Natural killer cell (primary cell): ENCODE data around the gene ULBP1. TPM values are rescaled to one million over a fixed set of nuclear protein-coding genes. Genes with fewer than 3 reads are reported as not detected.
"Not testable (repeated sequence)": the region's sequence is repeated elsewhere in the genome, so short reads cannot be mapped to it uniquely, and the experiment has no call there.

ENCODE experiments used
- ATAC-seq, 3 donors: fragments of 150-1000 bp in 2 of 3; fragments of 200-7000 bp in 1 of 3; cut with Tn5 transposase; 1 replicate in 1 of 3; 2 replicates in 2 of 3; pipeline ENCODE4 v1.10.0; 2021; ENCODE audit warnings: mild to moderate bottlenecking in 2 of 3, moderate library complexity in 2 of 3
- DNase-seq, 2 donors: peaks; one replicate each; pipeline versions ENCODE4 v3.0.0 to v3.0.0-alpha.2; 2013 to 2021; ENCODE audit warnings: mixed read lengths in 1 of 2
- H3K27ac ChIP-seq: one replicate; pipeline ENCODE4 v1.5.1; 2013; ENCODE audit warnings: mild to moderate bottlenecking, low read length
- H3K27me3 ChIP-seq: one replicate; pipeline ENCODE4 v1.6.1; 2013; ENCODE audit warnings: low read length; ENCODE audit not compliant: control insufficient read depth, insufficient read depth
- H3K36me3 ChIP-seq: one replicate; pipeline ENCODE4 v1.6.1; 2013; ENCODE audit warnings: low read length; ENCODE audit not compliant: control insufficient read depth, insufficient read depth
- H3K4me1 ChIP-seq: one replicate; pipeline ENCODE4 v1.6.1; 2013; ENCODE audit warnings: low read length; ENCODE audit not compliant: control insufficient read depth, insufficient read depth
- H3K4me3 ChIP-seq: one replicate; pipeline ENCODE4 v1.5.1; 2013; ENCODE audit warnings: low read length
- H3K9me3 ChIP-seq: one replicate; pipeline ENCODE4 v1.6.1; 2013; ENCODE audit warnings: low read length; ENCODE audit not compliant: control insufficient read depth, insufficient read depth
- H3K27ac Mint-ChIP-seq, 2 donors: one replicate each; pipeline ENCODE4 v1.8.0; 2022; ENCODE audit warnings: mild to moderate bottlenecking in 2 of 2, mixed read lengths in 2 of 2, moderate library complexity in 1 of 2
- H3K27me3 Mint-ChIP-seq, 2 donors: one replicate each; pipeline ENCODE4 v1.8.0; 2022; ENCODE audit warnings: low read depth in 2 of 2, mixed read lengths in 2 of 2
- H3K36me3 Mint-ChIP-seq: one replicate; pipeline ENCODE4 v1.8.0; 2022; ENCODE audit warnings: mixed read lengths
- H3K4me1 Mint-ChIP-seq, 2 donors: one replicate each; pipeline ENCODE4 v1.8.0; 2022; ENCODE audit warnings: mixed read lengths in 2 of 2
- H3K4me3 Mint-ChIP-seq: one replicate; pipeline ENCODE4 v1.8.0; 2022; ENCODE audit warnings: mild to moderate bottlenecking, moderate library complexity, mixed read lengths
- H3K9me3 Mint-ChIP-seq, 2 donors: one replicate each; pipeline ENCODE4 v1.8.0; 2022; ENCODE audit warnings: mixed read lengths in 2 of 2
- WGBS: methylation state at CpG from one replicate; pipeline ENCODE4 v1.1.7; 2013; ENCODE audit warnings: missing lambda C conversion rate; ENCODE audit not compliant: insufficient coverage; 5-methylcytosine and 5-hydroxymethylcytosine counted together
- intact Hi-C: fragments of 100-400 bp; cut with micrococcal nuclease; formaldehyde crosslinking; loops from one replicate; pipeline ENCODE4 v1.14.2; 2022
- total RNA-seq, 4 donors: library from RNA; stranded (reverse); fragments of 120-200 nt in 1 of 4; gene quantifications; one replicate each; pipeline versions ENCODE4 v1.2.3 to v1.2.4, GENCODE V29; 2013 to 2022
- TF ChIP-seq, protein P1 (sequence below): fragments of 200-600 bp; IDR thresholded peaks from one replicate; pipeline ENCODE4 v1.8.0; 2022; ENCODE audit warnings: antibody characterized with exemption

The ULBP1 gene
- total RNA-seq, 3 donors from 2014 or later (not counting 1 experiment from before 2014, with no cell fraction given) = 0.18 to 0.23 TPM; not detected in 1

DNA sequence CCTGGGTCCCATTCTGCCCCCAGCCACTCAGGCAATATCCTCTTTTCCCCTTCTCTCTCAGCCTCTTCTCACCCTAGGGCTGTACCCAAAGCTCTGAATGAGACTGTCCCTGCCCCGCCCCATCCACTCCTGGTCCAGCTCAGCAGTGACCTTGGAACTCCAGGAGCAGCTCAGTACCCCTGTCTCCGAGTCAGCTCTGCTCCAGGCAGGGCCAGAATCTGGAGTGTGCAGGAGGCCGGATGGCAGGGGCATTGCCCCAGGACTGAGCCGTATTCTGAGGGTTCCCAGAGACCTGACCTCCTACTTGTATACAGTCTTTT, 38.9 kb upstream of the ULBP1 start:
- H3K9me3 Mint-ChIP-seq = no peaks in the 10 kb centered on the region
- H3K36me3 ChIP-seq = no peaks in the 10 kb centered on the region
- H3K4me1 ChIP-seq = peaks cover 28% of the 10 kb centered on the region
- peak in 1 of 2 donors; percentile 9 for DNase-seq
- no peak overlapping the region for H3K27ac ChIP-seq
- TF ChIP-seq, protein P1, sequence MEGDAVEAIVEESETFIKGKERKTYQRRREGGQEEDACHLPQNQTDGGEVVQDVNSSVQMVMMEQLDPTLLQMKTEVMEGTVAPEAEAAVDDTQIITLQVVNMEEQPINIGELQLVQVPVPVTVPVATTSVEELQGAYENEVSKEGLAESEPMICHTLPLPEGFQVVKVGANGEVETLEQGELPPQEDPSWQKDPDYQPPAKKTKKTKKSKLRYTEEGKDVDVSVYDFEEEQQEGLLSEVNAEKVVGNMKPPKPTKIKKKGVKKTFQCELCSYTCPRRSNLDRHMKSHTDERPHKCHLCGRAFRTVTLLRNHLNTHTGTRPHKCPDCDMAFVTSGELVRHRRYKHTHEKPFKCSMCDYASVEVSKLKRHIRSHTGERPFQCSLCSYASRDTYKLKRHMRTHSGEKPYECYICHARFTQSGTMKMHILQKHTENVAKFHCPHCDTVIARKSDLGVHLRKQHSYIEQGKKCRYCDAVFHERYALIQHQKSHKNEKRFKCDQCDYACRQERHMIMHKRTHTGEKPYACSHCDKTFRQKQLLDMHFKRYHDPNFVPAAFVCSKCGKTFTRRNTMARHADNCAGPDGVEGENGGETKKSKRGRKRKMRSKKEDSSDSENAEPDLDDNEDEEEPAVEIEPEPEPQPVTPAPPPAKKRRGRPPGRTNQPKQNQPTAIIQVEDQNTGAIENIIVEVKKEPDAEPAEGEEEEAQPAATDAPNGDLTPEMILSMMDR = no peak
- no peak overlapping the region for H3K4me3 Mint-ChIP-seq
- intact Hi-C loops = loop anchor here (5.0 kb wide), 1 partner anchor 93 kb away; no protein-coding TSS in a partner anchor
- WGBS = 90% methylated on average over 4 of the region's 4 CpGs
- peaks cover 16 to 33% of the 10 kb centered on the region in 2 donors for H3K4me1 Mint-ChIP-seq
- H3K36me3 Mint-ChIP-seq = no peaks in the 10 kb centered on the region
- H3K27me3 ChIP-seq = peaks cover 55% of the 10 kb centered on the region
- peaks cover 80 to 81% of the 10 kb centered on the region in 2 donors for H3K27me3 Mint-ChIP-seq
- no peak overlapping the region for H3K27ac Mint-ChIP-seq
- H3K9me3 ChIP-seq = no peaks in the 10 kb centered on the region
- no peak overlapping the region for H3K4me3 ChIP-seq
- no peak for ATAC-seq

DNA sequence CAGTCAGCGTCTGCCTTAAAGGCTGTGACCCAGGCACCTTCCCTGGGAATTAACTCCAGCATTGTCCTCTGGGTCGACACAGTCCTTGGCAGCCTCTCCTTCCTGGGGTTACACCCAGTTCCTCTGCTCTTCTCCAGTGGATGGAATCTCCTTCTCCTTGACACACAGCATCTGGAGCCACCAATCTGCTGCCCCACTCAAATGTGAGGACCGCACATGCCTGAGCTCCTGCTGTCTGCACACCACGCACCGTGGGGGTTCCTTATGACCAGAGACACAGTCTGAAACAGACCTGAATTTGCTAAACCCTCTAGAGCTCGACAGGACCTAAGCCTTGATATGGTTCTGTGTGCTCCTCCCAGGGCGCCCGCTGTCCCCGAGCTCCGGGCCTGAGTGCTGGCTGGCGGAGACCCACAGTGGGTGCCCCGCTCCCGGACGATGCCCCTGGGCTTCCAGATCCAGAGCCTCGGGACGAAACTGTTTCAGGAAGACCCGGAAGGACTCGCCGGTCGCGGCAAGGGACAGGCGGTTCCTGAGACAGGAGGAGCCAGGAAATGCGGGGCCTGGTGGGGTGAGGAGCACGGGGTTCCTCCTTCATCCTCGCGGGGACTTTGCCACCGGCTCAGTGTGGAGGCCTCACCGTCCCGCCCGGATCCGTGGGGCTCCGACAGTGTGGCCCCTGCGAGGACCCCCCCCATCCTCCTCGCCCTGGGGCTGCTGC, 38.3 kb upstream of the ULBP1 start:
- TF ChIP-seq, protein P1 = no peak
- Histone ChIP-seq H3K4me1 (peaks cover 28% of the 10 kb centered on the region), H3K36me3 (no peaks in the 10 kb centered on the region), H3K9me3 (no peaks in the 10 kb centered on the region), H3K4me3 (no peak overlapping the region), H3K27ac (no peak overlapping the region), H3K27me3 (peaks cover 55% of the 10 kb centered on the region)
- Mint-ChIP-seq H3K27me3 (peaks cover 78 to 81% of the 10 kb centered on the region in 2 donors), H3K4me3 (no peak overlapping the region), H3K36me3 (no peaks in the 10 kb centered on the region), H3K27ac (no peak overlapping the region), H3K9me3 (no peaks in the 10 kb centered on the region), H3K4me1 (peaks cover 16 to 33% of the 10 kb centered on the region in 2 donors)
- no peak for ATAC-seq
- peak; percentile 13 to 31 for DNase-seq
- intact Hi-C loops = loop anchor here (5.0 kb wide), 1 partner anchor 93 kb away; no protein-coding TSS in a partner anchor
- WGBS = 13% methylated on average over 34 of the region's 34 CpGs

DNA sequence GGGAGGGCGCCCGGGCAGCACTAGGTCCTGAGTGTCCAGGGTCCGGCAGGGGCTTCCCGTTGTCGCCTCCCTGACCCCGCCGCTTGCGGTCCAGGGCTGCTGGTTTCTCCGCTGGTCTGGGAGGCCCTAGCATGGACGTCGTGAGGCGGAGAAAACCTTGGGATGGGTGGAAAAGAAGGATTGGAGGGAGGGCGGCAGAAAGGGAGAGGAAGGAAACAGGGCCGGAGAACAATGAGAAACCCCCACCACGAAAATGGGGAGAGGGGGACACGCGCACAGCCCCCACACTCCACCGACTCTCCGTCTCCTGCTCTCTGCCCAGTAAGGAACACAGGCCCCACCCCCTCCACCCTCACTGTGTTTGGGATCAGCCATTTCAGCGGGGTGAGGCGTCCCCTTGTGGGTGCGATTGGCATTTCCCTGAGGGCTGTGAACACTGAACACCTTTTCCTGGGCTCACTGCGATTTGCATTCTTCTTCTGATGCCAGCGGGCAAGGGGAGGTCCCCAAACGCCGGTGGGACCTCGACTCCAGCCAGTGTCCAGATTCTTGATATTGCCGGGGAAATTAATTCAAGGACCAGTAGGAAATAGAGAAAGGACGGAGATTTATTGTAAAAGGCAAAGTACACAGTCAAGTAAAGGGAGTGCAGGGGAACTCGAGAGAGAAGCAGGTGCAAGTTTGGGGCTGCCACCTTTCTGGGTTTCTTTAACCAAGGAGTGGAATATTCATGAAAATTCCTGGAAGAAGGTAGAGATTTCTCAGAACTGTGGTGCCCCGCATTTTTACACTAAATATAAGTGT, 37.6 kb upstream of the ULBP1 start:
- peaks cover 76 to 81% of the 10 kb centered on the region in 2 donors for H3K27me3 Mint-ChIP-seq
- intact Hi-C loops = loop anchor here (5.0 kb wide), 1 partner anchor 94 kb away; no protein-coding TSS in a partner anchor
- Histone ChIP-seq H3K27me3 (peaks cover 55% of the 10 kb centered on the region), H3K4me1 (peaks cover 28% of the 10 kb centered on the region), H3K4me3 (no peak overlapping the region), H3K27ac (no peak overlapping the region), H3K9me3 (no peaks in the 10 kb centered on the region), H3K36me3 (no peaks in the 10 kb centered on the region)
- H3K9me3 Mint-ChIP-seq = no peaks in the 10 kb centered on the region
- H3K4me3 Mint-ChIP-seq = no peak overlapping the region
- ATAC-seq = peak; percentile 59 to 70 (median 70)
- no peaks in the 10 kb centered on the region for H3K36me3 Mint-ChIP-seq
- DNase-seq = peak; percentile 23 to 80
- H3K4me1 Mint-ChIP-seq = peaks cover 16 to 33% of the 10 kb centered on the region in 2 donors
- TF ChIP-seq, protein P1 = peak; percentile 32
- H3K27ac Mint-ChIP-seq = no peak overlapping the region
- WGBS = 5% methylated on average over 30 of the region's 31 CpGs

DNA sequence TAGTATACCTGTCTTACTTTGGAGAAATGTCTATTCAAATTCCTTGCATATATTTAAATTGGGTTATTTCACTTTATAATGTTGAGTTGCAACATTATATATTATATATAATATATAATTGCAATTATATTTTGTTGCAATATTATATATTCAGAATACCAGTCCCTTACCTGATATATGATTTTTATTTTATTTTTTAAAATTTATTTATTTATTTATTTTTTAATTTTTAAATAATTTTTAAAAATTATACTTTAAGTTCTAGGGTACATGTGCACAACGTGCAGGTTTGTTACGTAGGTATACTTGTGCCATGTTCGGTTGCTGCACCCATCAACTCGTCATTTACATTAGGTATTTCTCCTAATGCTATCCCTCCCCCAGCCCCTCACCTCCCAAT, 36.7 kb upstream of the ULBP1 start:
- 91% methylated on average over 4 of the region's 4 CpGs for WGBS
- DNase-seq, H3K27ac ChIP-seq, H3K27ac Mint-ChIP-seq, H3K4me3 Mint-ChIP-seq, H3K36me3 ChIP-seq, ATAC-seq, H3K4me3 ChIP-seq, H3K9me3 ChIP-seq, H3K9me3 Mint-ChIP-seq, H3K36me3 Mint-ChIP-seq: not testable (repeated sequence)
- Histone ChIP-seq H3K4me1 (peaks cover 28% of the 10 kb centered on the region), H3K27me3 (peaks cover 53% of the 10 kb centered on the region)
- H3K27me3 Mint-ChIP-seq = peaks cover 75 to 86% of the 10 kb centered on the region in 2 donors
- intact Hi-C loops = loop anchor here (5.0 kb wide), 1 partner anchor 95 kb away; no protein-coding TSS in a partner anchor
- peaks cover 16 to 30% of the 10 kb centered on the region in 2 donors for H3K4me1 Mint-ChIP-seq
